ENCODE measurements around the gene MLXIPL. TPM values are rescaled to one million over a fixed set of nuclear protein-coding genes. Genes with fewer than 3 reads are reported as not detected.

Gene MLXIPL
- total RNA-seq, 1 experiment from 2014 or later: 6.1 TPM

DNA sequence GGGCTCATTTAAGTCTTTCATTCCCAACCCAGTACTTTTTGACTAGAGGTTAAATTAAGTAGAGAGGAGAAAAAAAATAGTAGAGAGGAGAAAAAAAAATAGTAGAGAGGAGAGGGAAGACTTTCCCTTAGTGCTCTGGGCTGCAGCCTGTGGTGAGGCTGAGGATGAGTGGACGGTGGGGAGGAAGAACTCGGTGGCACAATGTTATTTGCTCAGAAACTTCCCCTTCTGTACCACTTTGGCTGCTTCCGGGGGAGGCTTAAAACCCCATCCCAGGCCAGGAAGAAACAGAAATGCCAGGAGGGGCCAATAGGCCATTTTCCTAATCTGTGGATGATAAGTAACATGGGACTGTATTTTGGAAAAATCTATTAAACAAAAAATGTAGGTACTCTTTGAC lies 14.6 kb upstream of the MLXIPL start:
- no peak overlapping the region for H2AK5ac ChIP-seq (ENCODE audit: insufficient read length, low read length)
- H3K4me1 ChIP-seq (ENCODE audit: insufficient read depth, low read length): no peaks in the 10 kb centered on the region; the same call in 1 of the 2 replicates
- no peak overlapping the region for H3K9ac ChIP-seq (ENCODE audit: extremely low read depth, insufficient read length, low read length)
- H3K9me3 ChIP-seq (ENCODE audit: control insufficient read depth, low read depth, low read length): no peaks in the 10 kb centered on the region
- no peak overlapping the region for H2BK15ac ChIP-seq (ENCODE audit: low read depth, low read length)
- H3K4ac ChIP-seq (ENCODE audit: low read depth, low read length): no peak overlapping the region
- H4K91ac ChIP-seq (ENCODE audit: insufficient read length, low read depth, low read length): no peak overlapping the region
- no peak for DNase-seq
- H2BK120ac ChIP-seq (ENCODE audit: low read depth, low read length, poor library complexity, severe bottlenecking): no peak overlapping the region
- H3K9me3 Mint-ChIP-seq: peaks cover 0 to 4% of the 10 kb centered on the region in 2 experiments; a peak in 2 of 5 replicates
- no peak overlapping the region for H2AFZ ChIP-seq (ENCODE audit: low read length)
- no peaks in the 10 kb centered on the region for H3K79me2 ChIP-seq (ENCODE audit: insufficient read depth, low read length)
- H2BK12ac ChIP-seq (ENCODE audit: insufficient read length, low read depth, low read length): no peak overlapping the region
- no peaks in the 10 kb centered on the region for H3K27me3 ChIP-seq (ENCODE audit: insufficient read depth, low read length)
- WGBS (ENCODE audit: extremely low coverage, insufficient read length, low lambda C conversion rate): no CpG with 5 or more reads among the region's 3 CpGs
- no peak overlapping the region for H3K4me3 Mint-ChIP-seq
- no peaks in the 10 kb centered on the region for H3K79me1 ChIP-seq (ENCODE audit: insufficient read depth, low read depth, low read length, poor library complexity, severe bottlenecking)
- no peak overlapping the region for H3K18ac ChIP-seq (ENCODE audit: insufficient read length, low read depth, low read length)
- H3K4me1 Mint-ChIP-seq: peaks cover 5 to 6% of the 10 kb centered on the region in 2 experiments
- H3T11ph ChIP-seq (ENCODE audit: low read length): no peak overlapping the region
- H3K56ac ChIP-seq (ENCODE audit: insufficient read length, low read depth, low read length): no peak overlapping the region
- no peaks in the 10 kb centered on the region for H4K20me1 ChIP-seq (ENCODE audit: control insufficient read depth, insufficient read depth, insufficient read length)
- H2BK5ac ChIP-seq (ENCODE audit: insufficient read length, low read length): no peak overlapping the region
- no peaks in the 10 kb centered on the region for H3K23me2 ChIP-seq (ENCODE audit: insufficient read length, low read depth, low read length, poor library complexity, severe bottlenecking)
- H3K23ac ChIP-seq (ENCODE audit: insufficient read length, low read depth, low read length): no peak overlapping the region
- no peaks in the 10 kb centered on the region for H3K36me3 Mint-ChIP-seq (ENCODE audit: insufficient read depth in 1 of 3, low read depth in 3 of 3)
- TF ChIP-seq, protein P1, sequence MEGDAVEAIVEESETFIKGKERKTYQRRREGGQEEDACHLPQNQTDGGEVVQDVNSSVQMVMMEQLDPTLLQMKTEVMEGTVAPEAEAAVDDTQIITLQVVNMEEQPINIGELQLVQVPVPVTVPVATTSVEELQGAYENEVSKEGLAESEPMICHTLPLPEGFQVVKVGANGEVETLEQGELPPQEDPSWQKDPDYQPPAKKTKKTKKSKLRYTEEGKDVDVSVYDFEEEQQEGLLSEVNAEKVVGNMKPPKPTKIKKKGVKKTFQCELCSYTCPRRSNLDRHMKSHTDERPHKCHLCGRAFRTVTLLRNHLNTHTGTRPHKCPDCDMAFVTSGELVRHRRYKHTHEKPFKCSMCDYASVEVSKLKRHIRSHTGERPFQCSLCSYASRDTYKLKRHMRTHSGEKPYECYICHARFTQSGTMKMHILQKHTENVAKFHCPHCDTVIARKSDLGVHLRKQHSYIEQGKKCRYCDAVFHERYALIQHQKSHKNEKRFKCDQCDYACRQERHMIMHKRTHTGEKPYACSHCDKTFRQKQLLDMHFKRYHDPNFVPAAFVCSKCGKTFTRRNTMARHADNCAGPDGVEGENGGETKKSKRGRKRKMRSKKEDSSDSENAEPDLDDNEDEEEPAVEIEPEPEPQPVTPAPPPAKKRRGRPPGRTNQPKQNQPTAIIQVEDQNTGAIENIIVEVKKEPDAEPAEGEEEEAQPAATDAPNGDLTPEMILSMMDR (conservative IDR thresholded peaks at IDR 0.05): no peak
- no peak overlapping the region for H3K4me2 ChIP-seq (ENCODE audit: insufficient read depth, insufficient read length, low read length)
- H2BK20ac ChIP-seq (ENCODE audit: low read depth, low read length, poor library complexity, severe bottlenecking): no peak overlapping the region
- no peak overlapping the region for H4K8ac ChIP-seq (replicated peaks; ENCODE audit: insufficient read length, low read depth, low read length)
- H3K27me3 Mint-ChIP-seq (ENCODE audit: low read depth): peaks cover 14% of the 10 kb centered on the region
- H3K27ac Mint-ChIP-seq: no peak overlapping the region
- H3K14ac ChIP-seq (ENCODE audit: insufficient read depth, low read length): no peak overlapping the region
- H4K5ac ChIP-seq (ENCODE audit: insufficient read length, low read depth, low read length): no peak overlapping the region
- H3K27ac ChIP-seq (ENCODE audit: insufficient read length, low read depth, low read length): no peak overlapping the region

Data from H9 (cell line).